B cell (primary cell): ENCODE data around the gene HOXD9.

ENCODE experiments used
- EZH2 ChIP-seq: IDR thresholded peaks from 2 replicates; pipeline ENCODE4 v1.6.1; 2012; ENCODE audit warnings: borderline replicate concordance, low read depth, mild to moderate bottlenecking, moderate library complexity, low read length; ENCODE audit not compliant: insufficient read depth, poor library complexity, severe bottlenecking
- TF ChIP-seq, protein P1 (sequence below): fragments of 200-600 bp; IDR thresholded peaks from one replicate; pipeline ENCODE4 v1.8.0; 2022; ENCODE audit warnings: antibody characterized with exemption, mild to moderate bottlenecking

DNA sequence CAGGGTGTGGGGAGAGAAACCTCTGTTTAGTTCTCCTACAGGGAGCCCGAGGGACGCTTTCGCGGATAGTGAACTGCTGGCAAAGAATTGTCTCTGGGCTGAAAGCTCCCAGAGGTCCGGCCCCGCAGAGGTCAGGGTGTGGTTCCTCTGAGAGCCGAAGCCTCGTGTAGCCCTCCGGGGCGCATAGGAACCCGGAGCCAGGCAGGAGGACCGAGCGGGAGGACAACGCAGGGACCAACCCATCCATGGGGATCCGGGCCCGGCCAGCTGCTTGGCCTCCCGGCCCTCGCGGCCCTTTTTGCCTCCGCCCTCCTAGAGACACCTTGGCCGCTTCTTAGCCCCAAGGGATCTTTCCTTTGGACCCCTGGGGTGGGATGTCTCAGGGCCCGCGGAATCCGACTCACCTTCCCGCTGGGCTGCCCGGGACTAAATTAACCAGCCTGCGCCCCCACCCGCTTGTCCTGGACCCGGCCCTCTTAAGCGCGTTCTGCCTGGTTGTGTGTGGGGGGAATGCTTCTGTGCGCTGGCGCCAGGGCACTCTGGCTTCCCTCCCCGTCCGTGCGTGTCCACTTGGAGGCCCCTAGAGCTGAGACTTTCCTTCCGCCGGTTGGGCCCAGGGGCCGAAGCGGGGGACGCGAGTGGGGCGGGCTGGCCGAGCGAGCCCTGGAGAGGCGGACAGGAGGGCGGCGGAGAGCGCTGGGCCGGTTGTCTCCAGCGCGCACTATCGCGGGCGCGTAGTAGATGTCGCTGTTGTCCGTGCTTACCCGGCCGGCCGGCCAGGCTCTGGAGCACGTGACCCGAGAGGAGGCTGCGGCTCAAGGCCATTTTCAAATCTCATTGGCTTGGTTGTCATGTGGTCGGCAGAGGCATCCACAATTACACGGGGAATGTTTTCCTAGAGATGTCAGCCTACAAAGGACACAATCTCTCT is 6.4 kb upstream of the HOXD9 start, which contains the start of gene HOXD10:
- no peak for TF ChIP-seq EZH2
- TF ChIP-seq, protein P1, sequence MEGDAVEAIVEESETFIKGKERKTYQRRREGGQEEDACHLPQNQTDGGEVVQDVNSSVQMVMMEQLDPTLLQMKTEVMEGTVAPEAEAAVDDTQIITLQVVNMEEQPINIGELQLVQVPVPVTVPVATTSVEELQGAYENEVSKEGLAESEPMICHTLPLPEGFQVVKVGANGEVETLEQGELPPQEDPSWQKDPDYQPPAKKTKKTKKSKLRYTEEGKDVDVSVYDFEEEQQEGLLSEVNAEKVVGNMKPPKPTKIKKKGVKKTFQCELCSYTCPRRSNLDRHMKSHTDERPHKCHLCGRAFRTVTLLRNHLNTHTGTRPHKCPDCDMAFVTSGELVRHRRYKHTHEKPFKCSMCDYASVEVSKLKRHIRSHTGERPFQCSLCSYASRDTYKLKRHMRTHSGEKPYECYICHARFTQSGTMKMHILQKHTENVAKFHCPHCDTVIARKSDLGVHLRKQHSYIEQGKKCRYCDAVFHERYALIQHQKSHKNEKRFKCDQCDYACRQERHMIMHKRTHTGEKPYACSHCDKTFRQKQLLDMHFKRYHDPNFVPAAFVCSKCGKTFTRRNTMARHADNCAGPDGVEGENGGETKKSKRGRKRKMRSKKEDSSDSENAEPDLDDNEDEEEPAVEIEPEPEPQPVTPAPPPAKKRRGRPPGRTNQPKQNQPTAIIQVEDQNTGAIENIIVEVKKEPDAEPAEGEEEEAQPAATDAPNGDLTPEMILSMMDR: no peak
